NCI-H2107 treated with DMSO at 0.1 percent for 48 hours (cell line): Measurements from ENCODE around the gene SND1.

Source experiments
- DNase-seq: peaks from one replicate; lab custom pipeline; 2025; ENCODE audit not compliant: unreplicated experiment; lab: John Stamatoyannopoulos, UW

Gene SND1

GRCh38 chr7:128123291-128124037 lies 471.5 kb downstream of the SND1 start:
- DNase-seq = no peak

GRCh38 chr7:128124786-128125185 lies 472.8 kb downstream of the SND1 start:
- no peak for DNase-seq

- DNase-seq = no peak
These were observed 473.8 kb downstream of the SND1 start for GRCh38 chr7:128125816-128126215.

GRCh38 chr7:128128401-128128800 lies 476.4 kb downstream of the SND1 start:
- DNase-seq = no peak

- no peak for DNase-seq
These were observed 477.4 kb downstream of the SND1 start for GRCh38 chr7:128129224-128129864.

GRCh38 chr7:128131115-128131514 lies 479.1 kb downstream of the SND1 start:
- no peak for DNase-seq

GRCh38 chr7:128131731-128132130 lies 479.7 kb downstream of the SND1 start:
- DNase-seq = no peak

- DNase-seq = no peak
These were observed 480.6 kb downstream of the SND1 start for GRCh38 chr7:128132426-128133069.

GRCh38 chr7:128135159-128135514 lies 483.1 kb downstream of the SND1 start:
- no peak for DNase-seq

GRCh38 chr7:128135515-128136214 lies 483.7 kb downstream of the SND1 start:
- peak; percentile 11 for DNase-seq

GRCh38 chr7:128136215-128136597 lies 484.2 kb downstream of the SND1 start:
- DNase-seq = no peak

- DNase-seq = no peak
These were observed 485.2 kb downstream of the SND1 start for GRCh38 chr7:128137181-128137580.

GRCh38 chr7:128139406-128139805 lies 487.4 kb downstream of the SND1 start:
- DNase-seq = no peak

GRCh38 chr7:128141683-128142195 lies 489.7 kb downstream of the SND1 start:
- DNase-seq = no peak
